HG03460 (cell line): Measurements from ENCODE around the gene CLIP1.
"Not testable (repeated sequence)": the region's sequence is repeated elsewhere in the genome, so short reads cannot be mapped to it uniquely, and the experiment has no call there.

Experiments used
- ATAC-seq: cut with Tn5 transposase; IDR thresholded peaks from one replicate; pipeline ENCODE4 v1.9.1; 2021; ENCODE audit not compliant: unreplicated experiment

Gene CLIP1

DNA sequence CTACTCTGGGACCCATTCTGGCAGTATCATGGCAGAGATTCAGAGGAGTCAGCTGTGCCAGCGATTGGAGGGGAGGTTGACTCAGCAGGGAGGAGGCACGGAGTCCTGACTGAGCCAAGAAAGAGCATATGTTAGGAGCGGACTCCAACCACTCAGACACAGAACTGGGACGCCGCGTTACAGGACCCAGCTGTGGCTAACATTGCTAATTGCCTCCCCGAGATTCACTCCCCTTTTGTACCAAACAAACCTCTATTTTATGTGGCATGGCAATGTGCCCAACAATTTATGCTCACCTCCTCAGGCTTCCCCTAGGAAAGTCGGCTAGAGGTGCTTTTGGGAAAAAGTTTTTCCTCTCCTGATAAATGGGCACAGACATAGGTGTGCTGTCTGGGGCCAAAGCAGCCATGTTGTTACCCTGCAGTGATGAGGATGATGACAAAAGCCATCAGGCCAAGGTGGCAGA lies 15.2 kb upstream of the CLIP1 start:
- no peak for ATAC-seq

DNA sequence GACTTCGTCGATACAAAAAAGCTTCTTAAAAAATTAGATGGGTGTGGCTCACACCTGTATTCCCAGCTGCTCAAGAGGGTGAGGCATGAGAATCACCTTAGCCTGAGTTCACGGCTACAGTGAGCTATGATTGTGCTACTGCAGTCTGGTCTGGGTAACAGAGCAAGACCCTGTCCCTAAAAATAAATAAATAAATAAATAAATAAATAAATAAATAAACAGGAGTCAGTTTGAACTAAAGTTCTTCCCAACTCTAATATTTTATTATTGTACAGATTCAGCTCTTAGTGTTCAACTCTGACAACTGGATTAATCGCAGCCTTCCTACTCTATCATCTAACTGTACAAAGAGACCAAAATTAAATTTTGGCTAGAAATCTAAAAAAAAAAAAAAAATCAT lies 12.7 kb upstream of the CLIP1 start:
- ATAC-seq: no peak

DNA sequence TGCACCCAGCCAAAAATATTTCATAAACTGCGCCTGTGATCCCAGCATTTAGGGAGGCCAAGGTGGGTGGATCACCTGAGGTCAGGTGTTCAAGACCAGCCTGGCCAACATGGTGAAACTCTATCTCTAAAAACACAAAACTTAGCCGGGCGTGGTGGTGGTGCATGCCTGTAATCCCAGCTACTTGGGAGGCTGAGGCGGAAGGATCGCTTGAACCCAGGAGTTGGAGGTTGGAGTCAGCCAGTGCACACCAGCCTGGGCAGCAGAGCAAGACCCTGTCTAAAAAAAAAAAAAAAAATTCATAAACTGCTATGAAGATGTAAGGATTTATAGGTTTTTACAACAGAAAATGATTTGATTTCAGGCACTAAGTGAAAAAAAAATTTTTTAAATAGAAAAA lies 6.6 kb upstream of the CLIP1 start:
- not testable (repeated sequence) for ATAC-seq

DNA sequence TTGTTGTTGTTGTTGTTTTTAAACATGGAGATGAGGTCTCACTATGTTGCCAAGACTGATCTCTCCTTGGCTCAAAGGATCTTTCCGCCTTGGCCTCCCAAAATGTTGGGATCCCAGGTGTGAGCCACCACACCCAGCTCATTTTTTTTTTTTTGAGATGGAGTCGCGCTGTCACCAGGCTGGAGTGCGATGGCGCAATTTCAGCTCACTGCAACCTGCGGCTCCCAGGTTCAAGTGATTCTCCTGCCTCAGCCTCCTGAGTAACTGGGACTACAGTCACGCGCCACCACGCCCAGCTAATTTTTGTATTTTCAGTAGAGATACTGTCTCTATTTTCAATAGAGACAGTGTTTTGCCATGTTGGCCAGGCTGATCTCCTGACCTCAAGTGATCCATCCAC lies 4.9 kb upstream of the CLIP1 start:
- ATAC-seq: no peak

DNA sequence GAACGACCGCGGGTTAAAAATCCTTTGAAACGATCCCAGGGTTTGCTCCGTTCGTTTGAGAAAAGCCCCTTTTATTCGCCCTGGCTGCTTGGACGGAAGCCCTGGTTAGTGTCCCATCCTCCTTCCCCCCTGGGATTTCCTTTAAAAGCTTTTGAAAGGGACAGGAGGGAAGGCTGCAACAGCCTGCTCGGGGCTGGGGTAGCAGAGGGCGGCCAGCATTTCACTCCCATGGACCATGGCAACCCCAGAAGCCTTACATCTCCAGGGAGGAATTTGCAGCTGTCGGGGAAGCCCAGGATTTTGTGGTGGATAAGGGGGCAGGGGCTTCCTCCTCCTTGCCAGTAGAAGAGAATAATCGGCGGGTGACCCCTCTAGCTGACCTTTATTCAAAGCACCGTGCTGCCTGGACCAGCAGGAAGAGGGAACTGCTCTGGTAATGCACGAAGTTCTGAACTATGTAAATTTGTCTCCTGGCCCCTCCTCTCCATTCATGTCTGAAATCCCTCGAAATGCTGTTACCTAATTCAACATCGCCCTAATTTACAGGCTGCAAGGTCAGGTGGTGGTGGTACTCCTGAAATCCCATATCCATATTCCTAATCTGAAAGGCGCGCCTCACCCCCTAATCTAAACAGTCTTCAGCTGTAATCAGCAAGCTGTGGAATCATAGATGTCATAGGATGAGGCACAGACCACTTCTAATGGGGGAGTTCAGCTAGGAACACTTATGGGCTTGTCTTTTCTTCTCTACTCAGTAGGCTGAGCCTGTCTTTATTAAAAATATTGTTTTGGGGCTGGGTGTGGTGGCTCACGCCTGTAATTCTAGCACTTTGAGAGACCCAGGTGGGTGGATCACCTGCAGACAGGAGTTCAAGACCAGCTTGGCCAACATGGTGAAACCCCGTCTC lies 1.0 kb upstream of the CLIP1 start:
- no peak for ATAC-seq

DNA sequence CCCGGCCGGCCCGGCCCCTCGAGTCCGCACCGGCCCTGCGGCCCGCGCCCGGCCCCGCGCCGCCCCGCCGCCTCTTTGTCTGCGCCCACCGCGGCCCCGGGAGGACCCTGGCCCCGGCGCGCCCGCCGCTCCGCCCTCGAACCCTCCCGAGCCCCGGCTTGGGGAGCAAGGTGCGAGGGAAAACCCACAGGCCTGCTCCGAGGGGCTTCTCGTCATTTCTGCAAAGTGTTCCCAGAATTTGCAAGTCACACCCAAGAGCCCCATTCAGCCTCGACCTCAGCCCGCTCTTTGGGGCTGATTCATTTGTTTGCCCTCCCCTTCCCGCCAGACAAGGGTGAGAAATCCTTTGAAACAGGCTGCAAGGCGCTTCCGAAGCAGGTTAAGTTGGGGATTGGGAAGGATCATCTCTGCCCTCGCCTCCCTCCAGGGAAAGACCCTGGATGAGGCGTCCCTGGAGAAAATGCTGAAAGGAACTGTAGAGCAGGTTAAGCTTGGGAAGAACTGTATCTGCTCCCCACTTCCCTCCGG lies 325 bp upstream of the CLIP1 start:
- no peak for ATAC-seq

DNA sequence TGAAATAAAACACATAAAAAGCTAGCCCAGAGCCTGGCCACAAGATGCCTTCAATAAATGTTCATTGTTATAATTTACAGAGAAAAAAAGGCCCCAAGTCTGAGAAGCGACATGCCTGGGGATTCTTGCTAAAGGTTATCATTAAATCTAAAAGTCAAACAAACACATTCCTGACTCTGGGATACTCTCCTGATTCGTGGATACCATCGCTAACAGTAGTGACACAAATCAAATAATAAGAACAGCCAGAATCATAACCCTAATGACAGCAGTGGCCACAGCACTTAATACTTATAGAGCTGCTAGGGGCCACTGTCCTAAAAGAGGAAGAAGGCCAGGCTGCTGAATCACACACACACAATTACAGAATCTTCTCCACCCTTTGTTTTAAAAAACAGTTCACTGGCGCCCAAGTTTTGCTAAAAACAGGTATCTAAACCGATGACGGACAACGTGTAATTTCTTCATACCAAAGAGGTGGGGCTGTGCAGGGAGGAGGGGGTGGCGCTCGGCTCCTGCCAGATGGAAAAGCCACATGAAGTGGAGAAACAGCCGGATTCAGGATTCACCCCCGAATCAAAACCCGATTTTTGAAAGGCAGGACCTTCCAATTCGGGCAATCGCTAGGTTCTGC lies 1.2 kb downstream of the CLIP1 start:
- ATAC-seq: no peak

DNA sequence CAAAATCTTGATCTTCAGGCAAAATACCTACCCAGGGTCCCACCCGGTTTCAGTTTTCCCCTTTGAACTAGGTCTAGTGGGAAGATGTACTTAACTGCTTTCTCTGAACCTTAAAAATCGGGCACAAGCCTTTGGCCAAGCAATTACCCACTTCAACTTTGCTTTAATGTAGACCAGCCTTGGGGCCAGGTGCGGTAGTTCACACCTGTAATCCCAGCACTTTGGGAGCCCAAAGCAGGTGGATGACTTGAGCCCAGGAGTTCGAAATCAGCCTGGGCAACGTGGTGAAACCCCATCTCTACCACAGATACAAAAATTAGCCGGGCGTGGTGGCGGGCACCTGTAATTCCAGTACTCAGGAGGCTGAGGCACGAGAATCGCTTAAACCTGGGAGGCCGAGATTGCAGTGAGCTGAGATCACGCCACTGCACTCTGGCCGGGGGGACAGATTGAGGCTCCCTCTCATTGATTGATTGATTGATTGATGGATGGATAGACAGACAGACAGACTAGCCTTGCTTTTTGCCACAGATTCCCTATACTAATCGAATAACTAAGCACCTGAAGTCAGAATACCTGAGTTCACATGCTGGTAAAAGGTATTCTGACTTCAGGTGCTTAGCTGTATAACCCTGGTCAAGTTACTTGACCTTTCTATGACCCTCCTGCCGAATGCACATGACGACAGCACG lies 1.9 kb downstream of the CLIP1 start:
- no peak for ATAC-seq

DNA sequence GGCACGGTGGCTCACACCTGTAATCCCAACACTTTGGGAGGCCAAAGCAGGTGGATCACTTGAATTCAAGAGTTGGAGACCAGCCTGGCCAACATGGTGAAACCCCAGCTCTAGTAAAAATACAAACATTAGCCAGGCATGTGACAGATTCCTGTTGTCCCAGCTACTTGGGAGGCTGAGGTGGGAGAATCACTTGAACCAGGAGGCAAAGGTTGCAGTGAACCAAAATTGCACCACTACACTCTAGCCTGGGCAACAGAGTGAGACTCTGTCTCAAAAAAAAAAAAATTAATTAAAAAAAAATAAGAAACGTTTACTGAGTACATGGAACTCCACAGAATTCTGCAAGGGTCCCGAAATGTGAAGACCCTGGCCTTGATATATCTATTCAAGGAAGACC lies 3.4 kb downstream of the CLIP1 start:
- ATAC-seq: not testable (repeated sequence)

DNA sequence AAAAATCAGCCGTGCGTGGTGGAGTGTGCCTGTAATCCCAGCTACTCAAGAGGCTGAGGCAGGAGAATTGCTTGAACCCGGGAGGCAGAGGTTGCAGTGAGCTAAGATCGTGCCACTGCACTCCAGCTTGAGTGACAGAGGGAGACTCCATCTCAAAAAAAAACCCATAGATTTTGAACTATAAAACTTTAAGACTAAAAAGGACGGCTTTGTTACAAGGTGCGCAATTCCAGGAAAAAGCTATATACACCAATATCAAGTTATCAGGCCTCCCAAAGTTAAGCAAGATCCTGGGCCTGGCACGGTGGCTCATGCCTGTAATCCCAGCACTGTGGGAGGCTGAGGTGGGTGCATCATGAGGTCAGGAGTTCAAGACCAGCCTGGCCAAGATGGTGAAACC lies 6.8 kb downstream of the CLIP1 start:
- ATAC-seq: not testable (repeated sequence)

DNA sequence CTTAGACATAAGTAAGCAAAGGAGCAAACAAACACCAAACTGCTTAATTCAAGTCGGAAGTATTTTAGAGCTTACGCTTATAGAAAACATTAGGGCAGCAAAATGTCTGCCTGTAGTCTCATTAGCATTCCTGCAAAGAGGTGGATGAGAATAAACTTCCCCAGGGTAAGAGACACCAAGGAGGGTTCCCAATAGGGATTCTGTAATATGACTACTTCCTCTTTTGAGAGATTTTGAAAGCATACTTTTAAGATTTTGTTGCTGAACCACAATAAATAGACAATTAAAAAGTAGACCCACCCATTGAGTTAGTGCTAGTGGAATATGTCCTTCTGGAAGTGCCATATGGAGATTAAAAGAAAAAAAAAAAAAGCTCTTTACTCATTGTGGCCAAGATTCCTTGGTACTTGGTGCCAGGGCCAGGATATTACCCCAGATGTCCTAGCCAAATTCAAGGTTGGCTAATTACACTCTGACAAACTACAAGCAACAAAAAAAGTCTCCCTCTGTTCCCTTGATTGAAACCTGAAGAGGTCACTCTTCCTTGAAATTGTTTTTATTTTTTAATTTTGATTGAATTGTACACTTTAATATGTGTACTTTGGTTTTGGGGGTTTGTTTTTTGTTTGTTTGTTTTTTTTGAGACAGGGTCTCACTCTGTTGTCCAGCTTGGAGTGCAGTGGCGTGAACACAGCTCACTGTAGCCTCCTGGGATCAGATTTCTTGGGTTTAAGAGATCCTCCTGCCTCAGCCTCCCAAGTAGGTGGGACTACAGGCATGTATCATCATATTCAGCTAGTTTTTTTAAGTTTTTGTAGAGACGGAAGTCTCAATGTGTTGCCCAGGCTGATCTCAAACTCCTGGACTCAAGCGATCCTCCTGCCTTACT lies 8.7 kb downstream of the CLIP1 start:
- no peak for ATAC-seq

DNA sequence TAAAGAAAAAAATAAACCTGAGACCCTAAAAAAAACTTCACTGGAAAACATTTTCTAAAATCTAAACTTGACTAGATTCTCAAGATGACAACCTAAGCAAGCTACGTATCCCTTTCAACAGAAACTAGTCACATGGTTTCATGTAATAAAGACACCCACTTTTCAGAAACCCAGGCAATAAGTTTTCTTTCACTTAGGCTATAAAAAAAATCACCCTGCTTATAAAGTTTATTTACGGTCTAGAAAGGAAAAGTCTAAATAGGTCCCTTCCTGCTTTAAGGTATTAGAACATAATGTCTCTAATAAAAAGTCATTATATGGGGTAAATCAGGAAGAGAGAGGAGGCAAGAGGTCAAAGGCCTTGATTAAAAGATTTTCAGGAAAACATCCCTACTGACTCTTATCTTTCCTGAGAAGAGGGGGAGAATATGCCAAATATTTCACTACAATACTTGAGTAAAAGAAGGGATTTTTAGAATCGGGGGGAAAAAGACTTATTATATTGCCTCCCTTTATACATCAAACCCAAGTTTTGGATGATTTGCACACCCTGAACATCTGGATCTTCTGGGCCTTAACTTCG lies 9.5 kb downstream of the CLIP1 start:
- no peak for ATAC-seq

DNA sequence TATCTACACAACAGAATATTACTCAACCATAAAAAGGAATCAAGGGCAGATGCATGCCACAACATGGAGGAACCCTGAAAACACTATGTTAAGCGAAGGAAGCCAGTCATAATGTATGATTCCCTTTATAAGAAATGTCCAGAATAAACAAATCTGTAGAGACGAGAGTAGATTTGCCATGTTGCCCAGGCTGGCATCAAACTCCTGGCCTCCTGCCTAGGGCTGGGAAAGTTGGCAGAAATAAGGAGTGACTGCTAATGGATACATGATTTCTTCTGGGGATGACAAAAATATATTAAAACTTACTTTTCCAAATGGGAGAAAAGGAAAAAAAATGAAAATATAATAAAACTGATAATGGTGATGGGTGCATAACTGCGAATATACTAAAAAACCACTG lies 10.9 kb downstream of the CLIP1 start:
- no peak for ATAC-seq

DNA sequence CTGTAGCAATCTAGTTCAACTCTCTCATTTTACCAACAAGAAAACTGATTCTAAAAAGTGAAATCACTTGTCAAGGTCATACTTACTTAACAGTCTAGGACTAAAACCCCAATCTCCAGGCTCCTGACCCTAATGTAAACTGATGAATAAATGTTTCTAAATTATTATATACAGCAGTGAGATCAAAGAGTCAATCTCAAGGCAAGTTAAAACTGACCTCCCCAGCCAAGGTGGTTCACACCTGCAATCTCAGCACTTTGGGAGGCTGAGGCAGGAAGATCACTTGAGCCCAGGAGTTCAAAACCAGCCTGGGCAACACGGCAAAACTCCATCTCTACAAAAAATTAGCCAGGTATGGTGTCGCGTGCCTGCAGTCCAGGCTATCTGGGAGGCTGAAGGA lies 15.3 kb downstream of the CLIP1 start:
- no peak for ATAC-seq

DNA sequence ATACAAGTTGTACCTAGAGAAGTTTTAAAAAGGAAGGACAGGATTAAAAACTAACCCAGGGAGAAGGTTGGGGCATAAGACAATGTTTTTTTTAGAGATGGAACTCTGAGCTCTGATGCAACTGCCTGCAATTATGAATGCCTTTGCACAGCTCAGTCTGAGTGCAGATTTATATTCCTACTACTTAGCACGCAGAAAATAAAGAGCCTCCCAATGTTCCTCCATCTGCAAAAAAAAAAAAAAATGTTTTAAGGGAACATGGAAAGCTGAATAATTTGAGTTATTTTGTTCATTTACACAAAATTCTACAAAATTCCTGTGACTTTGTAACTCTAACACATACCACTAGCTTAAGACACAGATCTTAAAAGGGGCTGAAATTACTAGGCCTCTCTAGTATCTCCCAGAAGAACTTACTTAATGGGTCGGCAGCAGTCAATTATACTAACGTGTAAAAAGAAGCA lies 15.7 kb downstream of the CLIP1 start:
- no peak for ATAC-seq

DNA sequence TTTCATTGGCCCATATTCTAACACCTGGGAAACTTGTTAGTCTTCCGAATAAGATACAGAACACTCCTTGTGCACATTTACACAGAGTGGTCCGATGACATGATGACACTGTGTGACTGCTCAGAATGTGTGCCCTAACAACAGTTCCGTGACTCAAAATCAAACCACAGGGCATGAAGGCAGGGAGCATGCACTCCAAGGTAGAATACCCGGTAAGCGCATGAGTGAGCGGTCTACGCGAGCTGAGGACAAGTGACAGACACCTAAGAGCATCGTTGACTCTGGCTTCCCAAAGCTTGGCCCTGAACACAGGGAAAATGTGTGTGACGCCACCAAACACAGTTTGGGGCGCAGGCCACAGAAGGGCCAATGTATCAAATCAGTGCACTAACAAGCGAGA lies 18.6 kb downstream of the CLIP1 start:
- no peak for ATAC-seq

DNA sequence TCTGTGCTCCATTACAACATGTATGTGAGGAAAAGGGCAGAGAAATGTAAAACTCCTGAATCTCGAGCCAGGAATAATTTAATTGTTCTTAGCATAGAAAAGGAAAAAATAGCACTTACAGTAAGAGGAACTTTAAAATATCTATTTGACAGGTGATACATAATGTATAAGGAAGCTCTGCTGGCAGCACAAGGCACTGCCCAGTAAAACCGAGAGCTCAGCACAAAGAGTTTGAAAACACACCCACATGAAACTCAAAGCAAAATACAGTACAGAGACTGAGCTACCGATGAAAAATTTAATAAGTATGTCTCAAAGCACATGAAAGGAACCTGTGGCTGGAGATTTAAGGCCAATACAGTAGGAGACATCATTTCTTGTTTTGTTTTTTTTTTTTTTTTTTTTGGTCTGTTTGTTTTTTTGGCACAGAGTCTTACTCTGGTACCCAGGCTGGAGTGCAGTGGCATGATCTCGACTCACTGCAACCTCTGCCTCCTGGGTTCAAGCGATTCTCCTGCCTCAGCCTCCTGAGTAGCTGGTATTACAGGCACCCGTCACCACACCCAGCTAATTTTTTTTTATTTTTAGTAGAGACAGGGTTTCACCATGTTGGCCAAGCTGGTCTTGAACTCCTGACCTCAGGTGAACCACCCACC lies 19.2 kb downstream of the CLIP1 start:
- ATAC-seq: no peak

DNA sequence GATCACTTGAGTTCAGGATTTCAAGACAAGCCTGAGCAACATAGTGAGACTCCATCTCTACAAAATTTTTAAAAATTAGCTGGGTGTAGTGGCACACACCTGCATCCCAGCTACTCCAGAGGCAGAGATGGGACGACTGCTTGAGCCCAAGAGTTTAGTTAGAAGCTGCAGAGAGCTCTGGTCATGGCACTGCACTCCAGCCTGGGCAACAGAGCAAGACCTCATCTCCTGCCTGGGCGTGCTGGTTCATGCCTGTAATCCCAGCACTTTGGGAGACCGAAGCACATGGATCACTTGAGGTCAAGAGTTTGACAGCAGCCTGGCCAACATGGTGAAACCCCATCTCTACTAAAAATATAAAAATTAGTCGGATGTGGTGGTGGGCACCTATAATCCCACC lies 20.2 kb downstream of the CLIP1 start:
- ATAC-seq: no peak

DNA sequence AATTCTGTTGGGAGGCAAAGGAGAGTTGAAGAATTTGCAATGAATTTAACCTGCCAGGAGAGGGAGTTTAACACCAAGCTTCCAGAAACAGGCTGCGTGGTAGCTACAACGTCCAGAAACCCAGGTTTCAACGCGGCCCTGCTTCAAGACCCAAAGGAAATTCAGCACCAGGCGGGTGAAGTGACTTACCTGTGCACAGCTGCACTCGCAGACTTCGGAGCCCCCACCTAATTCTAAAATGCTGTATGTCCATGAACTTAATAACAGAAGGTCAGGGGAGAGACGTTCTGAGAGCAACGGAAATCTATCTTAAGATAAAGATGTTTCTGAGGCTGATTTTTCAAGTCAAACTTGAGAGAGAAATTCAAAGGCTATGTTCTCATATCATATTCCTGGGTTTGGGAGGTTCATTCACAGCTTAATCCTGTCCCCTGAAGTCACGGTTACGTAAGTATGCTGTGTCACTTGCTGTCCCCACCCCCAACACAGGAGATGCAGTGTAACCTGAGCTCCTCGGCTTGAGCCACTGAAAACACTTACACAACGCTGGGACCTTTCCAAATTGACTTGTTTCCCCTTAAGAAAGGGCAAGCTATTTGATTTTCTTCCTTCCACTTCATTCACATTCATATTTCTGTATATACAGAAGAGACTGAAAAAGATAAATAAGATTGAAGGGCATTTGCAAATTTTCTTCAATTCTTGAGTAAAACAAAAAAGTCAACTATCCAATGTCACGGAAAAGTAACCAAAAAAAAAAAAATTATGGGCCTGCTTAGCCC lies 22.7 kb downstream of the CLIP1 start:
- no peak for ATAC-seq
